OCI-LY3 (cell line): ENCODE data around the gene CACNB4.
"Not testable (repeated sequence)": the region's sequence is repeated elsewhere in the genome, so short reads cannot be mapped to it uniquely, and the experiment has no call there.

Experiments
- H2AFZ ChIP-seq: fragments of 200-600, 300-600 bp; shearing (Covaris generic); 2 replicates; pipeline ENCODE4 v1.6.0; 2014; ENCODE audit warnings: antibody characterized with exemption, low read depth, low read length
- H3K27ac ChIP-seq: fragments of 200-600, 300-600 bp; sonication (generic); 2 replicates; pipeline ENCODE4 v1.5.1; 2014; ENCODE audit warnings: mild to moderate bottlenecking, low read length, moderate library complexity, mixed read lengths
- H3K27me3 ChIP-seq: fragments of 200-600, 300-600 bp; sonication (generic); 2 replicates; pipeline ENCODE4 v1.6.1; 2014; ENCODE audit warnings: low read depth, low read length, mixed read lengths
- H3K36me3 ChIP-seq: fragments of 200-600, 300-600 bp; sonication (generic); replicated peaks from 2 replicates; pipeline ENCODE3; 2014; ENCODE audit warnings: low read depth, low read length, mixed read lengths
- H3K4me1 ChIP-seq: fragments of 300-600, 200-600 bp; sonication (generic); 2 replicates; pipeline ENCODE4 v1.6.1; 2014; ENCODE audit warnings: low read length, mixed read lengths
- H3K4me2 ChIP-seq: fragments of 200-600, 300-600 bp; sonication (generic); 2 replicates; pipeline ENCODE4 v1.6.1; 2014; ENCODE audit warnings: low read length, mixed read lengths
- H3K4me3 ChIP-seq: fragments of 300-600, 200-600 bp; sonication (generic); 2 replicates; pipeline ENCODE4 v1.5.1; 2014; ENCODE audit warnings: antibody characterized with exemption, mild to moderate bottlenecking, low read length, moderate library complexity
- H3K79me2 ChIP-seq: fragments of 300-600, 200-600 bp; shearing (Covaris generic); 2 replicates; pipeline ENCODE4 v1.6.1; 2014; ENCODE audit warnings: mild to moderate bottlenecking, low read length, mixed read lengths
- H3K9ac ChIP-seq: fragments of 300-600, 200-600 bp; shearing (Covaris generic); 2 replicates; pipeline ENCODE4 v1.6.0; 2014; ENCODE audit warnings: mild to moderate bottlenecking, low read length, moderate library complexity
- H3K9me3 ChIP-seq: fragments of 200-600, 300-600 bp; shearing (Covaris generic); 2 replicates; pipeline ENCODE4 v1.6.1; 2014; ENCODE audit warnings: low read length, mixed read lengths; ENCODE audit not compliant: insufficient read depth
- H4K20me1 ChIP-seq: fragments of 200-600, 300-600 bp; sonication (generic); 2 replicates; pipeline ENCODE4 v1.6.1; 2016; ENCODE audit warnings: low read length, mixed read lengths; ENCODE audit not compliant: insufficient read depth
- EZH2phosphoT487 ChIP-seq: fragments of 200-600 bp; shearing (Covaris generic); IDR thresholded peaks from 2 replicates; pipeline ENCODE4 v1.6.1; 2018; ENCODE audit warnings: antibody characterized with exemption, mixed run types, low read depth
- TF ChIP-seq, protein P1 (sequence below): fragments of 200-600, 300-600 bp; sonication (generic); IDR thresholded peaks from 2 replicates; pipeline ENCODE4 v1.5.1; 2014; ENCODE audit warnings: antibody characterized with exemption, low read length, low read depth

CACNB4 gene

DNA sequence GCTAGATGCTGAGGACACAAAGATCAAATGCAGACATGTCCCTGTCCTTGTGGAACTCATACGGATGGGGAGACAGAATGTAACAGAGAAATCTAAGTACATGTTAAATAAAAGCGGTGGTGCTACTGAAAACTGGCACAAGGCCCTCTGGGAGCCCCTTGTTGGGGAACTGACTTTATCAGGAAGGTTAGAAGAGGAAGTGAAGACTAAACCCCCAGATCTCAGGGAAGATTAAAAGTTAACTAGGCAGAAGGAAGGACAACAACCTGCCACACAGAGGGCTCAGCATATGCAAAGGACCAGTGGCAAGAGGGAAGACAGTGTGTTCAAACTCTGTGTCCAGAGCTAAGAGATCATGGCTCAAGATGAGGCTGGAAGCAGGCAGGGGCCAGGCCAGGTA is 4.8 kb downstream of the CACNB4 start:
- H3K9me3 ChIP-seq: no peaks in the 10 kb centered on the region
- no peaks in the 10 kb centered on the region for H4K20me1 ChIP-seq
- H3K27ac ChIP-seq: no peak overlapping the region
- H2AFZ ChIP-seq: no peak overlapping the region
- H3K27me3 ChIP-seq: no peaks in the 10 kb centered on the region
- no peaks in the 10 kb centered on the region for H3K79me2 ChIP-seq
- peaks cover 9% of the 10 kb centered on the region for H3K4me1 ChIP-seq
- no peak for TF ChIP-seq EZH2phosphoT487
- no peaks in the 10 kb centered on the region for H3K36me3 ChIP-seq
- H3K4me3 ChIP-seq: no peak overlapping the region
- no peak overlapping the region for H3K9ac ChIP-seq
- no peak overlapping the region for H3K4me2 ChIP-seq

DNA sequence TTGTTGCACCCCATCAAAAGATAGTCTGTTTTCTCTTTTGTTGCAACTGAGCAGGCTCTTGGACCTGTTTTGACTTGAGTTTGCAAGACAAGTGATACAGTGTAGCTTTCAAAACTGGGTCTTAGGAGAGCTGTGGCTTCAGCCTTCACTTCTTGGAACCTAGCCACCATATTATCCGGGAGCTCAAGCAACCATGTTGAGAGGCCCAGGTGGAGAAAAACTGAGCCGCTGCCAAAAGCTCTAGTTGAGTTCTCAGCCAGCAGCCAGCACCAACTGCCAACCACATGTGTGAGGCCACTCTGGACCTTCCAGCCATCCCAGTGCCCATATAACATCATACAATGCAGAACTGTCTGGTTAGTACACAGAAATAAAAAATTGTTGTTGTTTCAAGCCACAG is 5.4 kb downstream of the CACNB4 start:
- Histone ChIP-seq H2AFZ (no peak overlapping the region), H3K27me3 (no peaks in the 10 kb centered on the region), H3K36me3 (no peaks in the 10 kb centered on the region), H3K79me2 (no peaks in the 10 kb centered on the region), H3K4me3 (no peak overlapping the region), H3K9me3 (no peaks in the 10 kb centered on the region), H3K9ac (no peak overlapping the region), H3K4me2 (no peak overlapping the region), H3K27ac (no peak overlapping the region), H4K20me1 (no peaks in the 10 kb centered on the region), H3K4me1 (peaks cover 9% of the 10 kb centered on the region)
- TF ChIP-seq, protein P1, sequence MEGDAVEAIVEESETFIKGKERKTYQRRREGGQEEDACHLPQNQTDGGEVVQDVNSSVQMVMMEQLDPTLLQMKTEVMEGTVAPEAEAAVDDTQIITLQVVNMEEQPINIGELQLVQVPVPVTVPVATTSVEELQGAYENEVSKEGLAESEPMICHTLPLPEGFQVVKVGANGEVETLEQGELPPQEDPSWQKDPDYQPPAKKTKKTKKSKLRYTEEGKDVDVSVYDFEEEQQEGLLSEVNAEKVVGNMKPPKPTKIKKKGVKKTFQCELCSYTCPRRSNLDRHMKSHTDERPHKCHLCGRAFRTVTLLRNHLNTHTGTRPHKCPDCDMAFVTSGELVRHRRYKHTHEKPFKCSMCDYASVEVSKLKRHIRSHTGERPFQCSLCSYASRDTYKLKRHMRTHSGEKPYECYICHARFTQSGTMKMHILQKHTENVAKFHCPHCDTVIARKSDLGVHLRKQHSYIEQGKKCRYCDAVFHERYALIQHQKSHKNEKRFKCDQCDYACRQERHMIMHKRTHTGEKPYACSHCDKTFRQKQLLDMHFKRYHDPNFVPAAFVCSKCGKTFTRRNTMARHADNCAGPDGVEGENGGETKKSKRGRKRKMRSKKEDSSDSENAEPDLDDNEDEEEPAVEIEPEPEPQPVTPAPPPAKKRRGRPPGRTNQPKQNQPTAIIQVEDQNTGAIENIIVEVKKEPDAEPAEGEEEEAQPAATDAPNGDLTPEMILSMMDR: no peak
- no peak for TF ChIP-seq EZH2phosphoT487

DNA sequence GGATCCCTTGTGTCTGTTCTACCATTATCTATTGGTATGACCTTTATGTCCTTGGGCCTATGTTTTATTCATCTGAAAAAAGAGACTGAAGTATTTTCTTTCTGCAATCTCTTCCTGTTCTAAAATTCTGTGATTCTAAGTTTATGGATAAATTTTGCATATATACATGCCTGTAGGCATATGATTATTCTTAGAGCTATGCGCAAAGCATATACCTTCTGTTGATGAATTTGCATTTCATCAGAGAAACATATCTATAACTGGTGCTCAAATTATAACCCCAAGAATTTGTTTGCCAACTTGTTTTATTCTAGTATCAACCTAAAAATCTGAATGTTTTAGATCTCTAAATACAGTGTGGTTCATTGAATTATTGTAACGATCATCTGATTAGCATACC is 6.7 kb downstream of the CACNB4 start:
- TF ChIP-seq EZH2phosphoT487: no peak
- TF ChIP-seq, protein P1: no peak
- Histone ChIP-seq H3K4me3 (no peak overlapping the region), H4K20me1 (no peaks in the 10 kb centered on the region), H3K36me3 (no peaks in the 10 kb centered on the region), H3K27me3 (no peaks in the 10 kb centered on the region), H3K9ac (no peak overlapping the region), H3K79me2 (no peaks in the 10 kb centered on the region), H3K9me3 (no peaks in the 10 kb centered on the region), H3K4me1 (peaks cover 9% of the 10 kb centered on the region), H3K4me2 (no peak overlapping the region), H2AFZ (no peak overlapping the region), H3K27ac (no peak overlapping the region)

DNA sequence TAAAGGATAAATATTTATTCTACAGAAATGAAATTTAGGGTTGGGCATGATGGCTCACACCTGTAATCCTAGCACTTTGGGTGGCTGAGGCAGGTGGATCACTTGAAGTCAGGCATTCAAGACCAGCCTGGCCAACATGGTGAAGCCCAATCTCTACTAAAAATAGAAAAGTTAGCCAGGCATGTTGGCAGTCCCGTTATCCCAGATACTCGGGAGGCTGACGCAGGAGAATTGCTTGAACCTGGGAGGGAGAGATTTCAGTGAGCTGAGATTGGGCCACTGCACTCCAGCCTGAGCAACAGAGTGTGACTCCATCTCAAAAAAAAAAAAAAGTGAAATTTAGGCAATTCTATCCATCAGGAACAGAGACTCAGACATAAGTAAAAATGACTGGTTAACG is 8.1 kb downstream of the CACNB4 start:
- H4K20me1 ChIP-seq, H3K9ac ChIP-seq, H2AFZ ChIP-seq, H3K4me1 ChIP-seq, H3K4me2 ChIP-seq, H3K79me2 ChIP-seq, H3K27me3 ChIP-seq, H3K36me3 ChIP-seq, H3K27ac ChIP-seq, H3K4me3 ChIP-seq, H3K9me3 ChIP-seq: not testable (repeated sequence)

DNA sequence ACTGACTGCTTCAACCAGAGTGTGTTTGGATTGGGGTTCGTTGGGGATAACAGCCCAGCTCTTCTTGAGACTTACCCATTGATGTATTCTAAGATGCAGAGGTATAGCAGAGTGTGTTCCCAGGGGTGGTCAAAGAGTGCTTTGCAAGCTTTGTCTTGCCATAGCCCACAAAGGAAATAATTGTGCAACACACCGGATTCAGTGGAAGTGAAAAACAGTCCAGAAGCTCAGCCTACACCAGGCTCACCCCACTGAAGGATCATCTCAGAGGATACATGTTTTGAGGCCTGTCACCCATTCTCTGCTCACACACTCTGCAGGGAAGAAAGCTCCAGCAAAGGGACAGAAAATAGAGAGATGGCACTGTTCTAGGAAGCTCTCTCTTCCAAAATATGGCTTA is 9.6 kb downstream of the CACNB4 start:
- peaks cover 5% of the 10 kb centered on the region for H3K4me1 ChIP-seq
- H3K27me3 ChIP-seq: no peaks in the 10 kb centered on the region
- TF ChIP-seq, protein P1: no peak
- no peak for TF ChIP-seq EZH2phosphoT487
- no peak overlapping the region for H3K27ac ChIP-seq
- no peaks in the 10 kb centered on the region for H3K9me3 ChIP-seq
- H3K9ac ChIP-seq: no peak overlapping the region
- no peaks in the 10 kb centered on the region for H4K20me1 ChIP-seq
- H3K79me2 ChIP-seq: no peaks in the 10 kb centered on the region
- H3K36me3 ChIP-seq: no peaks in the 10 kb centered on the region
- no peak overlapping the region for H2AFZ ChIP-seq
- no peak overlapping the region for H3K4me3 ChIP-seq
- H3K4me2 ChIP-seq: no peak overlapping the region
